Right lobe of liver (tissue), 6 donors: ENCODE results near the gene ITPK1. TPM values are rescaled to one million over a fixed set of nuclear protein-coding genes. Genes with fewer than 3 reads are reported as not detected.

ENCODE experiments used
- ATAC-seq, 4 donors: fragments of 200-7000 bp; cut with Tn5 transposase; one replicate each; pipeline ENCODE4 v1.9.1; 2020; ENCODE audit warnings: mild to moderate bottlenecking in 4 of 4, moderate library complexity in 4 of 4
- DNase-seq, 3 donors: peaks; one replicate each; pipeline ENCODE4 v3.0.0-alpha.2; 2020
- H3K27ac ChIP-seq, 3 donors: fragments of 200-600 bp; one replicate each; pipeline ENCODE4 v1.8.0; 2022
- H3K27me3 ChIP-seq, 2 donors: fragments of 200-600 bp; one replicate each; pipeline ENCODE4 v1.8.0; 2022
- H3K36me3 ChIP-seq, 4 donors: fragments of 200-600 bp; sonication (generic) in 1 of 4; one replicate each; pipeline versions ENCODE4 v1.5.1 to v1.8.0; 2017 to 2022; ENCODE audit warnings: control low read depth in 1 of 4
- H3K4me1 ChIP-seq, 4 donors: fragments of 200-600 bp; sonication (generic) in 1 of 4; one replicate each; pipeline versions ENCODE4 v1.5.1 to v1.8.0; 2017 to 2022; ENCODE audit warnings: control low read depth in 1 of 4
- H3K4me3 ChIP-seq, 3 donors: fragments of 200-600 bp; one replicate each; pipeline ENCODE4 v1.8.0; 2022
- H3K9me3 ChIP-seq, 4 donors: fragments of 200-600 bp; sonication (generic) in 1 of 4; one replicate each; pipeline versions ENCODE4 v1.5.1 to v1.8.0; 2017 to 2022; ENCODE audit warnings: control low read depth in 1 of 4
- CTCF ChIP-seq, 4 donors: fragments of 200-600 bp in 3 of 4; fragments of 450-650 bp in 1 of 4; IDR thresholded peaks; one replicate each; pipeline versions ENCODE4 v1.5.1 to v1.8.0; 2016 to 2022; ENCODE audit warnings: antibody characterized with exemption in 4 of 4, mild to moderate bottlenecking in 2 of 4
- POLR2A ChIP-seq: fragments of 450-650 bp; IDR thresholded peaks from one replicate; pipeline ENCODE4 v1.6.1; 2017; ENCODE audit warnings: antibody characterized with exemption, mild to moderate bottlenecking
- WGBS: methylation state at CpG from one replicate; pipeline ENCODE4 v1.1.6; 2018; ENCODE audit warnings: low coverage, low lambda C conversion rate; ENCODE audit not compliant: insufficient coverage; ENCODE audit errors: missing lambda C conversion rate; 5-methylcytosine and 5-hydroxymethylcytosine counted together
- intact Hi-C, 2 donors: fragments of 100-400 bp; cut with DNase I; formaldehyde crosslinking; loops; one replicate each; pipeline versions ENCODE4 v1.11.2 to v1.14.1; 2022
- total RNA-seq, 6 experiments: library from RNA; depleted of rRNA in 2 of 6; stranded (reverse); fragments of >200 nt in 2 of 6; fragmentation: NEBNext Ultra II Directional in 3 of 6; extraction: Animal tissue kit (Norgen Biotek cat#: 25700) in 3 of 6; gene quantifications; one replicate each; pipeline versions ENCODE4 v1.1.0 to v1.2.4, GENCODE V29; 2016 to 2023
- donor health status: DM: no; HTN: yes; CAD: no.
- donor health status: DM: no; HTN: no; CAD: no.
- donor health status: DM: no; HTN: no; CAD: no.
- donor health status: DM: no; HTN: yes; CAD: no.
- donor health status: DM: no; HTN: yes; CAD: no.

ITPK1 gene
- total RNA-seq, 6 experiments from 2014 or later = 28.4 to 61.0 (median 40.0) TPM

GRCh38 chr14:92994131-92994676, 121.5 kb downstream of the ITPK1 start:
- intact Hi-C loops = no loop called here
- DNase-seq (no peak), ATAC-seq (peak in 1 of 4 donors; percentile 1)
- Histone ChIP-seq H3K4me3 (no peak overlapping the region), H3K4me1 (peaks cover 0 to 30% (median 9%) of the 10 kb centered on the region in 4 donors), H3K36me3 (no peaks in the 10 kb centered on the region), H3K27me3 (no peaks in the 10 kb centered on the region), H3K27ac (peak overlapping the region in 1 of 3 donors; percentile 89), H3K9me3 (no peaks in the 10 kb centered on the region)
- TF ChIP-seq CTCF (IDR thresholded peaks at IDR 0.05) (no peak), POLR2A (no peak)
- 100% methylated on average over 3 of the region's 12 CpGs for WGBS

GRCh38 chr14:92993302-92993701, 122.4 kb downstream of the ITPK1 start:
- ATAC-seq = peak; percentile 87 to 90 (median 89)

GRCh38 chr14:92991536-92991935, 124.2 kb downstream of the ITPK1 start:
- 87% methylated on average over 5 of the region's 8 CpGs for WGBS

More at GRCh38 chr14:92993302-92993701, 122.4 kb downstream of the ITPK1 start:
- H3K4me1 ChIP-seq = peaks cover 0 to 23% (median 9%) of the 10 kb centered on the region in 4 donors
- H3K27ac ChIP-seq = peak overlapping the region in 2 of 3 donors; percentile 67 to 89
- intact Hi-C loops = no loop called here
- H3K4me3 ChIP-seq = no peak overlapping the region
- no peak for TF ChIP-seq CTCF (IDR thresholded peaks at IDR 0.05)
- no peak for TF ChIP-seq POLR2A
- peak; percentile 52 to 90 (median 83) for DNase-seq
- no peaks in the 10 kb centered on the region for H3K36me3 ChIP-seq
- H3K9me3 ChIP-seq = no peaks in the 10 kb centered on the region
- H3K27me3 ChIP-seq = no peaks in the 10 kb centered on the region
- WGBS = 16% methylated on average over 6 of the region's 9 CpGs

GRCh38 chr14:92990456-92991430, 125.0 kb downstream of the ITPK1 start:
- 61% methylated on average over 3 of the region's 22 CpGs for WGBS
- Histone ChIP-seq H3K27ac (no peak overlapping the region), H3K36me3 (no peaks in the 10 kb centered on the region), H3K4me1 (peaks cover 3 to 28% (median 16%) of the 10 kb centered on the region in 4 donors), H3K9me3 (no peaks in the 10 kb centered on the region), H3K4me3 (no peak overlapping the region), H3K27me3 (no peaks in the 10 kb centered on the region)
- ATAC-seq (no peak), DNase-seq (peak in 1 of 3 donors; percentile 37)
- TF ChIP-seq CTCF (IDR thresholded peaks at IDR 0.05) (no peak), POLR2A (no peak)
- intact Hi-C loops = no loop called here

More at GRCh38 chr14:92991536-92991935, 124.2 kb downstream of the ITPK1 start:
- ATAC-seq (no peak), DNase-seq (peak in 1 of 3 donors; percentile 27)
- no peak overlapping the region for H3K4me3 ChIP-seq
- no peaks in the 10 kb centered on the region for H3K9me3 ChIP-seq
- TF ChIP-seq POLR2A = no peak
- TF ChIP-seq CTCF (IDR thresholded peaks at IDR 0.05) = no peak
- no peaks in the 10 kb centered on the region for H3K36me3 ChIP-seq
- no peak overlapping the region for H3K27ac ChIP-seq
- peaks cover 2 to 23% (median 12%) of the 10 kb centered on the region in 4 donors for H3K4me1 ChIP-seq
- intact Hi-C loops = no loop called here
- no peaks in the 10 kb centered on the region for H3K27me3 ChIP-seq
